Measurements from ENCODE around the gene TMED5.
"Not testable (repeated sequence)": the region's sequence is repeated elsewhere in the genome, so short reads cannot be mapped to it uniquely, and the experiment has no call there.

The TMED5 gene

GRCh38 chr1:93178418-93178817 lies 1.8 kb downstream of the TMED5 start:
- Mint-ChIP-seq H3K27me3 (ENCODE audit: low read depth) (no peaks in the 10 kb centered on the region), H3K36me3 (ENCODE audit: low read depth) (peaks cover 12% of the 10 kb centered on the region), H3K27ac (peak overlapping the region; percentile 16 to 98 (median 96)), H3K4me3 (peak overlapping the region; percentile 88 to 94 (median 93)), H3K4me1 (peaks cover 16% of the 10 kb centered on the region), H3K9me3 (no peaks in the 10 kb centered on the region)
- TF ChIP-seq, protein P1, sequence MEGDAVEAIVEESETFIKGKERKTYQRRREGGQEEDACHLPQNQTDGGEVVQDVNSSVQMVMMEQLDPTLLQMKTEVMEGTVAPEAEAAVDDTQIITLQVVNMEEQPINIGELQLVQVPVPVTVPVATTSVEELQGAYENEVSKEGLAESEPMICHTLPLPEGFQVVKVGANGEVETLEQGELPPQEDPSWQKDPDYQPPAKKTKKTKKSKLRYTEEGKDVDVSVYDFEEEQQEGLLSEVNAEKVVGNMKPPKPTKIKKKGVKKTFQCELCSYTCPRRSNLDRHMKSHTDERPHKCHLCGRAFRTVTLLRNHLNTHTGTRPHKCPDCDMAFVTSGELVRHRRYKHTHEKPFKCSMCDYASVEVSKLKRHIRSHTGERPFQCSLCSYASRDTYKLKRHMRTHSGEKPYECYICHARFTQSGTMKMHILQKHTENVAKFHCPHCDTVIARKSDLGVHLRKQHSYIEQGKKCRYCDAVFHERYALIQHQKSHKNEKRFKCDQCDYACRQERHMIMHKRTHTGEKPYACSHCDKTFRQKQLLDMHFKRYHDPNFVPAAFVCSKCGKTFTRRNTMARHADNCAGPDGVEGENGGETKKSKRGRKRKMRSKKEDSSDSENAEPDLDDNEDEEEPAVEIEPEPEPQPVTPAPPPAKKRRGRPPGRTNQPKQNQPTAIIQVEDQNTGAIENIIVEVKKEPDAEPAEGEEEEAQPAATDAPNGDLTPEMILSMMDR (IDR thresholded peaks at IDR 0.05; ENCODE audit: unreplicated experiment in 3 of 3): no peak

- H3K4me3 Mint-ChIP-seq: peak overlapping the region; percentile 88 to 94 (median 93)
- TF ChIP-seq, protein P1 (IDR thresholded peaks at IDR 0.05; ENCODE audit: unreplicated experiment in 3 of 3): no peak
- H3K9me3 Mint-ChIP-seq: no peaks in the 10 kb centered on the region
- H3K36me3 Mint-ChIP-seq (ENCODE audit: low read depth): peaks cover 16% of the 10 kb centered on the region
- peak overlapping the region; percentile 16 to 98 (median 96) for H3K27ac Mint-ChIP-seq
- H3K27me3 Mint-ChIP-seq (ENCODE audit: low read depth): no peaks in the 10 kb centered on the region
- H3K4me1 Mint-ChIP-seq: peaks cover 16% of the 10 kb centered on the region
Measured at GRCh38 chr1:93177991-93178390, 2.2 kb downstream of the TMED5 start.

- H3K27ac Mint-ChIP-seq; H3K27me3 Mint-ChIP-seq (ENCODE audit: low read depth); H3K9me3 Mint-ChIP-seq; H3K4me3 Mint-ChIP-seq: not testable (repeated sequence)
- H3K36me3 Mint-ChIP-seq (ENCODE audit: low read depth): peaks cover 36% of the 10 kb centered on the region
- H3K4me1 Mint-ChIP-seq: peaks cover 16% of the 10 kb centered on the region
Measured at GRCh38 chr1:93174638-93175037, 5.6 kb downstream of the TMED5 start.

DNA sequence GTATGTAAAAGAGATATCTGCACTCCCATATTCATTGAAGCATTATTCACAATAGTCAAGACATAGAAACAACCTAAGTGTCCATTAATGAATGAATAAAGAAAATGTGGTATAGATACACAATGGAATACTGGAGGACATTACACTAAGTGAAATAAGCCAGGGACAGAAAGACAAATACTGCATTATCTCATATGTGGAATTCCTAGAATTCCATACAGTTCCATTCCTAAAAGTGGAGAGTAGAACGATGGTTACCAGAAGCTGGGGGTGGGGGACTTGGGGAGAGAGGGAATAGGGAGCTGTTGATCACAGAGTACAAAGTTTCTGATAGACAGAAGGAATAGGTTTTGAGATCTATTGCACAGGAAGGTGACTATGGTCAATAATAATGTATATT lies 7.4 kb downstream of the TMED5 start:
- no peak overlapping the region for H3K4me3 Mint-ChIP-seq
- H3K9me3 Mint-ChIP-seq: peaks cover 24% of the 10 kb centered on the region
- H3K4me1 Mint-ChIP-seq: peaks cover 4% of the 10 kb centered on the region
- no peak overlapping the region for H3K27ac Mint-ChIP-seq
- H3K27me3 Mint-ChIP-seq (ENCODE audit: low read depth): no peaks in the 10 kb centered on the region
- TF ChIP-seq, protein P1 (IDR thresholded peaks at IDR 0.05; ENCODE audit: unreplicated experiment in 3 of 3): no peak
- H3K36me3 Mint-ChIP-seq (ENCODE audit: low read depth): peaks cover 53% of the 10 kb centered on the region

DNA sequence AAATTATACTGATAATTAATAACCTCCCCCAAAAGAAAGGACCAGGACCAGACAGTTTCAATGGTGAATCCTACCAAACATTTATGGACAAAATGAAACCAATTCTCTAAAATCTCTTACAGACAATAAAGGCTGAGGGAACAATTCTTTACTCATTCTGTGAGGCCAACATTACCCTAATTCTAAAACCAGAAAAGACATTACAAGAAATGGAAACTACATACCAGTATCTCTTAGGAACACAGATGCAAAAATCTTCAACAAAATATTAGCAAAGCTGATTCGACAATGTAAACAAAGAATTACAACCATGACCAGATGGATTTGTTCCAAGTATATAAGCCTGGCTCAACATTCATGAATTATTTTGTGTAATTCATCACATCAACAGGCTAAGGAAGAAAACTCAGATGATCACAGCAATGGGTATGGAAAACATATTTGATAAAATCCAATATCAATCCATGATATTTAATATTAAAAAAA lies 8.6 kb downstream of the TMED5 start:
- H3K36me3 Mint-ChIP-seq (ENCODE audit: low read depth): peaks cover 65% of the 10 kb centered on the region
- no peaks in the 10 kb centered on the region for H3K27me3 Mint-ChIP-seq (ENCODE audit: low read depth)
- no peak overlapping the region for H3K4me3 Mint-ChIP-seq
- no peaks in the 10 kb centered on the region for H3K4me1 Mint-ChIP-seq
- TF ChIP-seq, protein P1 (IDR thresholded peaks at IDR 0.05; ENCODE audit: unreplicated experiment in 3 of 3): no peak
- peaks cover 35% of the 10 kb centered on the region for H3K9me3 Mint-ChIP-seq
- no peak overlapping the region for H3K27ac Mint-ChIP-seq

DNA sequence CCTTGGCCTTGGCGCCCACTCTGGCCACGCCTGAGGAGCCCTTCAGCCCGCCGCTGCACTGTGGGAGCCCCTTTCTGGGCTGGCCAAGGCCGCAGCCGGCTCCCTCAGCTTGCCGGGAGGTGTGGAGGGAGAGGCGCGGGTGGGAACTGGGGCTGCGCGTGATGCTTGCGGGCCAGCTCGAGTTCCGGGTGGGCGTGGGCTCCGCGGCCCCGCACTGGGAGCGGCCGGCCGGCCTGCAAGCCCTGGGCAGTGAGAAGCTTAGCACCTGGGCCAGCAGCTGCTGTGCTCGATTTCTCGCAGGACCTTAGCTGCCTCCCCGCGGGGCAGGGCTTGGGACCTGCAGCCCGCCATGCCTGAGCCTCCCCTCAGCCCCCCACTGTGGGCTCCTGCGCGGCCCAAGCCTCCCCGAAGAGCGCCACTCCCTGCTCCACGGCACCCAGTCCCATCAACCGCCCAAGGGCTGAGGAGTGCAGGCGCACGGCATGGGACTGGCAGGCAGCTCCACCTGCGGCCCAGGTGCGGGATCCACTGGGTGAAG lies 10.0 kb downstream of the TMED5 start:
- H3K4me1 Mint-ChIP-seq; H3K27ac Mint-ChIP-seq; H3K27me3 Mint-ChIP-seq (ENCODE audit: low read depth); H3K4me3 Mint-ChIP-seq: not testable (repeated sequence)
- H3K36me3 Mint-ChIP-seq (ENCODE audit: low read depth): peaks cover 72% of the 10 kb centered on the region
- H3K9me3 Mint-ChIP-seq: peaks cover 45% of the 10 kb centered on the region

GRCh38 chr1:93167006-93167405 lies 13.2 kb downstream of the TMED5 start:
- Mint-ChIP-seq H3K27me3 (ENCODE audit: low read depth) (no peaks in the 10 kb centered on the region), H3K9me3 (peaks cover 42% of the 10 kb centered on the region), H3K27ac (no peak overlapping the region), H3K4me1 (no peaks in the 10 kb centered on the region), H3K4me3 (no peak overlapping the region), H3K36me3 (ENCODE audit: low read depth) (peaks cover 65% of the 10 kb centered on the region)
- TF ChIP-seq, protein P1 (IDR thresholded peaks at IDR 0.05; ENCODE audit: unreplicated experiment in 3 of 3): no peak

DNA sequence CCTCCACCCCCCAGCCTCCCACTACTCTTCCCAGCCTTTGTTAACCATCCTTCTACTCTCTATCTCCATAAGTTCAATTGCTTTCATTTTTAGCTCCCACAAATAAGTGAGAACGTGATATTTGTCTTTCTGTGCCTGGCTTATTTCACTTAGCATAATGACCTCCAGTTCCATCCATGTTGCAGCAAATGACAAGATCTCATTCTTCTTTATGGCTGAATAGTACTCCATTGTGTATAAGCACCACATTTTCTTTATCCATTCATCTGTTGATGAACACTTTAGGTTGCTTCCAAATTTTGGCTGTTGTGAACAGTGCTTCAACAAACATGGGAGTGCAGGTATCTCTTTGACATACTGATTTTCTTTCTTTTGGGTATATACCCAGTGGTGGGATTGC lies 14.3 kb downstream of the TMED5 start:
- not testable (repeated sequence) for H3K27me3 Mint-ChIP-seq (ENCODE audit: low read depth); H3K4me1 Mint-ChIP-seq; H3K27ac Mint-ChIP-seq; H3K4me3 Mint-ChIP-seq
- H3K36me3 Mint-ChIP-seq (ENCODE audit: low read depth): peaks cover 64% of the 10 kb centered on the region
- H3K9me3 Mint-ChIP-seq: peaks cover 37% of the 10 kb centered on the region
